Activated CD4-positive, alpha-beta T cell treated with anti-CD3 and anti-CD28 coated beads, Interleukin-2, amount 50 U/mL, for 4 hours (primary cell): ENCODE data around the gene PUM1.

Source experiments
- DNase-seq, 2 experiments: peaks; one replicate each; pipeline ENCODE4 v3.0.0-alpha.2; 2020

The PUM1 gene

GRCh38 chr1:31027693-31028526 lies 37.6 kb downstream of the PUM1 start:
- no peak for DNase-seq

- DNase-seq = no peak
Observed at GRCh38 chr1:31022259-31022658, 43.3 kb downstream of the PUM1 start.

- DNase-seq = no peak
Observed at GRCh38 chr1:31020007-31020790, 45.3 kb downstream of the PUM1 start.

- DNase-seq = no peak
Observed at GRCh38 chr1:31019401-31019800, 46.1 kb downstream of the PUM1 start.

GRCh38 chr1:31016868-31017267 lies 48.6 kb downstream of the PUM1 start:
- no peak for DNase-seq

GRCh38 chr1:31013187-31013864 lies 52.2 kb downstream of the PUM1 start:
- DNase-seq = no peak

GRCh38 chr1:31012210-31012924 lies 53.1 kb downstream of the PUM1 start:
- no peak for DNase-seq

GRCh38 chr1:31011719-31012118 lies 53.8 kb downstream of the PUM1 start:
- no peak for DNase-seq

- peak in 1 of 2 experiments; percentile 14 for DNase-seq
Observed at GRCh38 chr1:31010086-31010989, 55.2 kb downstream of the PUM1 start.

GRCh38 chr1:31007462-31007991 lies 58.0 kb downstream of the PUM1 start:
- DNase-seq = no peak

- DNase-seq = no peak
Observed at GRCh38 chr1:31006747-31007146, 58.8 kb downstream of the PUM1 start.

- DNase-seq = no peak
Observed at GRCh38 chr1:31005617-31006166, 59.8 kb downstream of the PUM1 start.

- DNase-seq = no peak
Observed at GRCh38 chr1:31005198-31005597, 60.3 kb downstream of the PUM1 start.

GRCh38 chr1:31004231-31004621 lies 61.3 kb downstream of the PUM1 start:
- no peak for DNase-seq

- no peak for DNase-seq
Observed at GRCh38 chr1:31003613-31004230, 61.8 kb downstream of the PUM1 start.

- DNase-seq = no peak
Observed at GRCh38 chr1:31000301-31000700, 65.2 kb downstream of the PUM1 start.

- DNase-seq = no peak
Observed at GRCh38 chr1:30998887-30999286, 66.6 kb downstream of the PUM1 start.

- DNase-seq = no peak
Observed at GRCh38 chr1:30998171-30998570, 67.3 kb downstream of the PUM1 start.

GRCh38 chr1:30997463-30998057 lies 68.0 kb downstream of the PUM1 start:
- DNase-seq = no peak

GRCh38 chr1:30995990-30996612 lies 69.4 kb downstream of the PUM1 start:
- DNase-seq = no peak
